ENCODE data around the gene STK10. TPM values are rescaled to one million over a fixed set of nuclear protein-coding genes. Genes with fewer than 3 reads are reported as not detected.

Gene STK10
- total RNA-seq, 1 experiment from 2014 or later, result 7.7 TPM

DNA sequence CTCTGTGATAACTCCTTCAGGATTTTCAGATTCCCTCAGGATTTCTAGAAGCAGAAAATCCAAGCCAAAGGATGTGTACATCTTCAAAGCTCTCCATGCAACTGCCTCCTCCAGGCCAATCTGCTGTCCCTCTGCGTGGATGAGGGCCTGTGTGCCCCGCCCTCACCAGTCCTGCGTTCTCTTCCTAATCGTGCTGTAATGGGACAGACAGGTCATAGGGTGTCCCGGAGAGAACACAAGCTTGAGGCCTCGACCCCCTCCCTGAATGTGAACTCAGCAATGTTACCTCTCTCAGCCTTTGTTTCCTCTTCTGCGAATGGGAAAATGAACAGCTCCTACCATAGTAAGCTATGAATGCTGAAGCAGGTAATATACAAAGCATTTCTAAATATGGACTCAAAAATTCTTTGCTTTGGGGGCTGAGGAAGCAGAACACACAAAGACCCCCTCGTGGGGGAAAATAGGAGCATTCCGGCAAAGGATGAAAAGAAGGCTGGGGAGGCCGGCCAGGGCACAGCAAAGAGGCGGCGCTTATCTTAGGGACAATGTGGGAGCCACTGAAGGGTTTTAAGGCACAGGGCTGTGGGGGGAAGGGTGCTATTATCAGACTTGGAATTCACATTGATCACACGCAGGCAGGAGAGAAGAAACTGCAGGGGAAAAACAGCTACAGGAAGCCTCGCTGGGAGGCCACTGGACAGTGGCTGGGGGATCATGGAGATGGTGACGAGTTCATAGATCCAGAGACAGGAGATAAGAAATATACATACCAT, 124.4 kb downstream of the STK10 start:
- no peak for DNase-seq (ENCODE audit: extremely low read depth, low read depth)

DNA sequence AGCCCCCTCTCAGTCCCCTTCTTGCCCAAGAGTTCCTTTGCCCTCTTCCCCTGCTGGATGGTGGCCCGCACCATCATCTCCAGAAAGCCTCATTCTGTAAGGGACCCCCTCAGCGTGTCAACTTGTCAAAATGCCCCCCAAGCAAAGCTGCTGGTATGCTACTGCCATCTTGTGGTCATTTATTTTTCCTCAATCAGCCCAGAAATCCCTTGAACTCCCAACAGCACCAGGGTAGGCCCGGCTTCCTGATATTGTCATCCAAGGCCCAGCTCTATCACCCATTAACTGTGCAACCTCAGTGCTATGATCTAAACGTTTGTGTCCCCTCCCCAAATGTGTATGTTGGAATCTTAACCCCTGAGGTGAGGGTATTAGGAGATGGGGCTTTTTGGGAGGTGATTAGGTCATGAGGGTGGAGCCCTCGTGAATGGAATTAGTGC, 128.3 kb downstream of the STK10 start:
- DNase-seq (ENCODE audit: extremely low read depth, low read depth), result peak; percentile 12

GRCh38 chr5:172058088-172058487, 129.9 kb downstream of the STK10 start:
- no peak for DNase-seq (ENCODE audit: extremely low read depth, low read depth)

- no peak for DNase-seq (ENCODE audit: extremely low read depth, low read depth)
Measured at GRCh38 chr5:172055996-172056395, 132.0 kb downstream of the STK10 start.

DNA sequence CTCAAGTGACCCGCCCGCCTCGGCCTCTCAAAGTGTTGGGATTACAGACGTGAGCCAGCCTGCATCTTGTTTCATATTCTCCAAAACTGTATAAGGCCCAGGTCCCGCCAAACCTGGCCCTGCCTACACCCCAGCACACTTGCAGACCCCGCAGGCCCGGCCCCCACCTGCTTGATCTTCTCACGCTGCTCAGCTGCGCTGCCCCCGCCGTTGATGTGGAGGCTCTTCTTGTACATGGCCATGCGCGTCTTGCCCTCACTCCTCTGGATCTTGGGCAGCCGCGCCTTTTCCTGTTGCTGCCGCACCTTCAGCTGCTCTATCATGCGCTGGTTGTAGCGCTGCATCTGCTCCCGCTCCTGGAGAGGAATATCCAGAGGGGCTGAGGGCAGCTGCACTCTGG, 132.6 kb downstream of the STK10 start:
- DNase-seq (ENCODE audit: extremely low read depth, low read depth), result no peak

- no peak for DNase-seq (ENCODE audit: extremely low read depth, low read depth)
Measured at GRCh38 chr5:172054611-172055153, 133.3 kb downstream of the STK10 start.

DNA sequence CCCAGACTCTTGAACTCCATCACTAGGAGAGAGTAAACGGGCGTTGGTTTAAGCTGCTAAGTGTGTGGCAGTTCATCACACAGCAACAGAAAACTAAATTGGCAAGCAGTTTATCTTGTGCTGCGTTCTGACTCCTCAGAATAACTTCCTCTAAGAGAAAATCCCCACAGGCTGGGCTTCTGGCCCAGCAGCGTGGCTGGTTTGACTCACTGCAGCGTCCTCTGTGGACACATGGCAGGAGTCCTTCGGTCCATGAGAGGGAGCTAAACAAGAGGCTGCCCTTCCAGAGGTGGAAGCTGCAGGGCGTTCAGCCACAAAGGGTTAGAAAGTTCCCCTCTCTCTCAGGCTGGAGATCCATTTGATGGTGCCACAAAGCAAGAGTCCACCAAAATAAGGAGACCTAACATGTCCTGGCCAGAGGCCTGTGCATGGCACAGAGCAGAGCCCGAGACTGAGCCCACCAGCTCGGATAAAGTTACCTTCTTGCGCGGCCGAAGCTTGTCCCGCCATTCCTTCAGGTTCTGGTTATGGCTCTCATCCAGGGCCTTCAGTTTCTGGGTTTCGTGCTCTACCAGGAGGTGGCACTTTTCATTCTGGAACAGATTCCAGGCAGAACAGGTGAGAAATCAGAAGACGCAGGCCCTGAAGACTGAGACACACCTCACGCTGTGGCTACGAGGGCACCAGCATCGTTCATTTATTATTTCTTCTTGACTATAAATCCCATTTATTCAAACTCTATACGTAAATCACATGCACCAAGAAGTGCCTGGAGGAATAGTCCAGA, 135.4 kb downstream of the STK10 start:
- no peak for DNase-seq (ENCODE audit: extremely low read depth, low read depth)

- no peak for DNase-seq (ENCODE audit: extremely low read depth, low read depth)
Measured at GRCh38 chr5:172051643-172052339, 136.2 kb downstream of the STK10 start.

DNA sequence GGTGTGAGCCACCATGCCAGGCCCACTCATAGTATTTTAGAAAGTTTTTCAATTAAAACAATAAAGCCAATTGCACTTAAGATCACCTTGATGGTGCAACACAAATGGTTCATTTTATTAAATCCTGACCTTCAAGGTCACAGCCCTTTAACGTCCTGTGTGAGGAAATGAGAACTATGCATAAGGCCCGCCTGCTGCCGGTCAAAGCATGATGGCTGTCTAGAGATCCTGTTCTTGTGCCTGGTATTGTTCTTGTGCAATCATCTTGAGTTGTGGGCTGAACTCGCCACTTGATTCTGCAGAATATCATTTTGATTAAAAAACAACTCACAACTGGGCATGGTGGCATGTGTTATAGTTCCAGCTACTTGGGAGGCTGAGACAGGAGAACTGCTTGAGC, 137.9 kb downstream of the STK10 start:
- DNase-seq (ENCODE audit: extremely low read depth, low read depth), result no peak

- DNase-seq (ENCODE audit: extremely low read depth, low read depth), result no peak
Measured at GRCh38 chr5:172049226-172049796, 138.7 kb downstream of the STK10 start.

DNA sequence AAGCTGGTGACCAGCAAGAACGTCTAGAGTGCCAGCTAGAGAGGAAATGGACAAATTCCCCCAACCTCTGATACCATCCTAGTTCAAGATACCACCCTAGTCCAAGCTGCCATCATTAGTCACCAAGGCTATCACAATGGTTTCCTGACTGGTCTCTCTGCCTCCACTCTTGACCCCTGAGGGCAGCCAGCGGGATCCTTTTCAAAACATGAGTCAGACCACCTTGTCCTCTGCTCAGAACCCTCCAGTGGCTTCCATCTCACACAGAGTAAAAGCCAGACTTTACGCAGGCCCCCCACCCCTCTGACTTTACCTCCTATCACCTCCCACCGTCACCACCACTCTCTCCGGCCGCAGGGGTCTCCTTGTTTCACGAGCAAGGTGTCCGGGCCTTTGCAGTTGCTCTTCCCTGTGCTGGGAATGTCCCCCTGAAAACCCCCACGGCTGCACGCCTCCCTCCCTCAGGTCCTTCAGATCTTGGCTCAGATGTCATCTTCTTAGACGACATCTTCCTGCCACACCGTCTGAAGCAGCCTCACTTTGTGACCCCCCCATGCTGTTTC, 139.4 kb downstream of the STK10 start:
- DNase-seq (ENCODE audit: extremely low read depth, low read depth), result no peak

DNA sequence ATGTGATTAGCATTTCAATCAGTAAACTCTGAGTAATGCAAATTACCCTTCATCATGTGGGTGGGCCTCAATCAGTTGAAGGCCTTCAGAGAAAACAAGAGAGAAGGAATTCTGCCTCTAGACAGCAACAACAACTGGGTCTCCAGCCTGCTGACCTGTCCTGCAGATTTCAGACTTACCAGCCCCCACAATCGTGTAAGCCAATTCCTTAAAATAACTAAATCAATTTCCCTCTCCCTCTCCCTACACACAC, 139.9 kb downstream of the STK10 start:
- no peak for DNase-seq (ENCODE audit: extremely low read depth, low read depth)

DNA sequence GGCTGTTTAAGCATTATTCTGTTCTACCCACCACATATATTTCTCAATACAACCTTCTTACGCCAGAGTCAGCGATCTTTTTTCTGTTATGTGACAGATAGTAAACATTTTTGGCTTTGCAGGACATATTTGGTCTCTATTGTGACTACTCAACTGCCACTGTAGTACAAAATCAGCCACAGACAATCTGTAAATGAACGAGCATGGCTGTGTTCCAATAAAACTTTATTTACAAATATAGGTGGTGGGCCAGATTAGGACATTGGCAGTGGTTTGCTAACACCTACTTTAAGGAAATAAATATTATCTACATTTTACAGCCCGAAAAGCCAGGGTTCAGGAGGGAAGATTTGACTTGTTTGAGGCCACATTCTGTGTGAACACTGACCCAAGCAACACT, 141.4 kb downstream of the STK10 start:
- DNase-seq (ENCODE audit: extremely low read depth, low read depth), result no peak

DNA sequence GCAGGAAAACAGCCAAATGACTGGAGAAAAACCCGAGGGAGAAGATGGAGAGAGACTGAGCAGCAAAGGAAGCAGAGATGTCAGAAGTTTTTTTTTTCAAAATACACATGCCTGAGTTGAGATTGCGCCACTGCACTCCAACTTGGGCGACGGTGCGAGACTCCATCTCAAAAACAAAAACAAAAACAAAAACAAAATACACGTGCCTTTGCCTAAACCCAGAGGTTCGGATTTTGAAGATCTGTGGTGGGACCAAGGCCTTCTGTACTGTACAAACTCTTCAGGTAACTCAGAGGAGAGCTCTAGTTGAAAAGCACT, 142.8 kb downstream of the STK10 start:
- no peak for DNase-seq (ENCODE audit: extremely low read depth, low read depth)

- no peak for DNase-seq (ENCODE audit: extremely low read depth, low read depth)
Measured at GRCh38 chr5:172044631-172045314, 143.3 kb downstream of the STK10 start.

DNA sequence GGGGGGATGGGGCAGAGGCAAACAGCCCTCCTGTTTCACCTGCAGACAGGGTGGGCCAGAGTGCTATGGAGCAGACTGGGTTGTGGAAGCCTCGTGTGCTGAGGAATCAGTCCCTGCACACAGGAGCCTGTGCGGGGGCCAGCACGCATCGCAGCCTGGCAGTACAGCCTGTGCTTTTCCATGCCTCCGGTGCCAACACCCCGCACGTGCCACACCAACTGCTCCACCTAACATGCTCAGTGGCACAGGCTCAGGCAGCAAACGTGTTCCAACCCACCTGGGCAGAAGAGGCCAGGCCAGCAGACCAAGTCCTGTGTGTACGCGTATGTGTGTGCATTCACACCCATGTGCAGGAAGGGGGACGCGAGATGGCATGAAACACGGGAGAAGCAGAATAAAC, 144.2 kb downstream of the STK10 start:
- no peak for DNase-seq (ENCODE audit: extremely low read depth, low read depth)

- DNase-seq (ENCODE audit: extremely low read depth, low read depth), result no peak
Measured at GRCh38 chr5:172042183-172042582, 145.8 kb downstream of the STK10 start.

DNA sequence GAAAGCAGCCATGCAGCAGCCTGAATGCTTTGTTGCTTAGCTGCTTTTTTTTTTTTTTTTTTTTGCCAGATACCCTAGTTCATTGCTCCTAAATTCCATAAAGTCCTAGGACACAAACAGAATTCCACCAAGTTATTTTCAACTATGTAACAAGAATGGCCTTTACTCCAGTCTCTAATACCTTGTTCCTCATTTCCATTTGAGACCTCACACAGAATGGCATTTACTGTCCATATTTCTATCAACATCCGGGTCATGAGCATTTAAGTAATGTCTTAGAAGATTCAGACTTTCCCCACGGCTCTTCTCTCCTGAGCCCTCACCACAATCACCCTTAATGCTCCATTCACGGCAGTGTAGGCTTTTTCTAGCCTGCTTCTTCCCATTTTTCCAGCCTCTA, 149.9 kb downstream of the STK10 start:
- no peak for DNase-seq (ENCODE audit: extremely low read depth, low read depth)

DNA sequence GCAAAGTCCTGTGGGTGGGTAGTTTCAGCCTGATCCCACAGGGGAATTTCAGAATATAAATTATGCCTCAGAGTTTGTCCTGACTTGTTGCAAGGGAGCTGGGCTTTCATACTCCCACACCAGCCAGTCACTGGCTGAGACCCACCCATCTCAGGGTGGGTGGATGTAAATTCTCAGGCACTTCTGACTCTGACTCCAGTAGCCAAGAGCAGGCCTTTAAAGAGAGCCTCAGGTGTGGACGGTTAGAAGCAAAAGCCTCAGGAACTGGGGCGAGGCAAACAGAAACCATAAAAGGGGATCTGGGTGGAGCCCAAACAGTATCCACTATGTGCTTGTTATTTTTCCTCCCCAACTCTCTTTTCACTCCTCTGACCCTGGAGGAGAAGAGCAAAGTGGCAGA, 153.0 kb downstream of the STK10 start:
- no peak for DNase-seq (ENCODE audit: extremely low read depth, low read depth)

- DNase-seq (ENCODE audit: extremely low read depth, low read depth), result no peak
Measured at GRCh38 chr5:172031894-172032461, 156.0 kb downstream of the STK10 start.

All from NCI-H460 (cell line).